Kidney (tissue), 14 donors: Measurements from ENCODE around the gene KPNB1. TPM values are rescaled to one million over a fixed set of nuclear protein-coding genes. Genes with fewer than 3 reads are reported as not detected.

Experiments
- DNase-seq, 5 donors: peaks; one replicate each; pipeline ENCODE4 v3.0.0-alpha.2; 2013 to 2020
- FAIRE-seq: peaks from 2 replicates; lab custom pipeline; 2012; peaks lifted over from hg19 to GRCh38; lab: Jason Lieb, UNC
- H3K27ac ChIP-seq, 2 donors: one replicate each; pipeline ENCODE4 v1.7.0; 2013; ENCODE audit warnings: low read depth in 2 of 2, low read length in 2 of 2, inconsistent platforms in 1 of 2
- H3K27me3 ChIP-seq: one replicate; pipeline ENCODE4 v1.7.1; 2013; ENCODE audit warnings: low read length, inconsistent platforms; ENCODE audit not compliant: control insufficient read depth, insufficient read depth
- H3K36me3 ChIP-seq, 3 donors: one replicate each; pipeline versions ENCODE4 v1.7.0 to v1.7.1; 2013; ENCODE audit warnings: low read length in 3 of 3, control low read depth in 1 of 3, inconsistent platforms in 1 of 3; ENCODE audit not compliant: insufficient read depth in 3 of 3, control insufficient read depth in 2 of 3
- H3K4me1 ChIP-seq, 3 donors: one replicate each; pipeline versions ENCODE4 v1.7.0 to v1.7.1; 2013; ENCODE audit warnings: low read length in 3 of 3, inconsistent platforms in 1 of 3, low read depth in 1 of 3; ENCODE audit not compliant: control insufficient read depth in 2 of 3, insufficient read depth in 2 of 3
- H3K4me3 ChIP-seq, 3 donors: one replicate each; pipeline versions ENCODE4 v1.7.0 to v1.8.1; 2013; ENCODE audit warnings: low read length in 3 of 3, control low read depth in 1 of 3, inconsistent platforms in 1 of 3
- H3K9ac ChIP-seq, 3 donors: one replicate each; pipeline versions ENCODE4 v1.7.0 to v1.7.1; 2013; ENCODE audit warnings: low read length in 3 of 3, control low read depth in 1 of 3, inconsistent platforms in 1 of 3
- H3K9me3 ChIP-seq, 3 donors: one replicate each; pipeline versions ENCODE4 v1.7.0 to v1.7.1; 2013; ENCODE audit warnings: low read length in 3 of 3, control low read depth in 1 of 3, inconsistent platforms in 1 of 3; ENCODE audit not compliant: control insufficient read depth in 2 of 3, insufficient read depth in 1 of 3
- intact Hi-C: fragments of 100-400 bp; cut with DNase I; formaldehyde crosslinking; loops from one replicate; pipeline ENCODE4 v1.11.1; 2022
- polyA plus RNA-seq: library from polyadenylated mRNA; stranded (reverse); fragments of 350-450 nt; fragmentation: Illumina TruSeq; extraction: RNeasy Lipid Tissue Mini Kit (QIAGEN cat#74804); gene quantifications from one replicate; pipeline ENCODE4 v1.2.3, GENCODE V29; 2014; ENCODE audit warnings: low read depth, low replicate concordance; ENCODE audit not compliant: insufficient read depth
- total RNA-seq: library from RNA; stranded (reverse); fragmentation: NEBNext Ultra II Directional; extraction: Animal tissue kit (Norgen Biotek cat#: 25700); gene quantifications from one replicate; pipeline ENCODE4 v1.2.1, GENCODE V29; 2021
- TF ChIP-seq, protein P1 (sequence below): IDR thresholded peaks from 3 replicates; pipeline ENCODE4 v1.5.1; 2012; ENCODE audit warnings: mild to moderate bottlenecking, moderate library complexity, borderline replicate concordance; ENCODE audit not compliant: insufficient read depth; ENCODE audit errors: extremely low read depth
- donor health status: control.
- donor health status: control.
- donor health status: control.
- donor health status: control.
- donor health status: control.
- donor health status: DM: yes; HTN: yes; CAD: no.
- donor health status: Normal renal cell carcinoma (clear cell type).

Gene KPNB1
- total and polyA plus RNA-seq, 2 donors from 2014 or later = 49.1 to 220 TPM

DNA sequence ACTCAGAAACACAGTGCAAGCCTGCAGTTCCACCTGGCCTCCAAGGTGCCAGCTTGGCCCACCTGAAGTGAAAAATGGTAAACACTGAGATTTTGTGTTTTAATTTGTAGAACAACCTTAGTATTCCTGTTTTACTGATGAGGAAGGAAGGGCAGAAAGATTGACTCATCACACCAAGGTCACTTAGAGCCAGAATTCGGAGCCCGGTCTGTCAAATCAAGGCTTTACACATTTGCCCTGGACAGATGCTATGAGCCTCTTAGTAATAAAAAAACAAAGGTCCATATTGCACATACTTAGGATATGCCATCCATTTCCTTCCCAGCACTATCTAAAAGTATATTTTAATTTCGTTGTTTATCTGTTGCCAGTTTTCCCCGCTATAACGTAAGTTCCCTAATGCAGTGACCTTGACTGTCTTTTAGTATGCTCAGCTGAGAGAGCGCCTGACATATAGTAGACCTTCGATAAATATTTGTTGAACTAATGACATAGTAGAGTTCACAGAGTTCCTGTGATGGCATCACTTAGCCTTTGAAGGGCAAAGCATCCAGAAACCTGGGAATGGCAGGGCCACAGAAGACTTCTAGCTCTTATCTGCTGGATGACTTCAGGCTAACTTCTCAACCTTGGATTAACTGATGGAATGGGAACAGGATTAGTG lies 37.1 kb downstream of the KPNB1 start:
- Histone ChIP-seq H3K4me1 (peaks cover 0 to 29% (median 11%) of the 10 kb centered on the region in 3 donors), H3K27ac (peak overlapping the region in 1 of 2 donors; percentile 66), H3K9me3 (no peaks in the 10 kb centered on the region), H3K36me3 (peaks cover 0 to 10% (median 8%) of the 10 kb centered on the region in 3 donors), H3K4me3 (no peak overlapping the region), H3K27me3 (no peaks in the 10 kb centered on the region), H3K9ac (no peak overlapping the region)
- intact Hi-C loops = no loop called here
- TF ChIP-seq, protein P1, sequence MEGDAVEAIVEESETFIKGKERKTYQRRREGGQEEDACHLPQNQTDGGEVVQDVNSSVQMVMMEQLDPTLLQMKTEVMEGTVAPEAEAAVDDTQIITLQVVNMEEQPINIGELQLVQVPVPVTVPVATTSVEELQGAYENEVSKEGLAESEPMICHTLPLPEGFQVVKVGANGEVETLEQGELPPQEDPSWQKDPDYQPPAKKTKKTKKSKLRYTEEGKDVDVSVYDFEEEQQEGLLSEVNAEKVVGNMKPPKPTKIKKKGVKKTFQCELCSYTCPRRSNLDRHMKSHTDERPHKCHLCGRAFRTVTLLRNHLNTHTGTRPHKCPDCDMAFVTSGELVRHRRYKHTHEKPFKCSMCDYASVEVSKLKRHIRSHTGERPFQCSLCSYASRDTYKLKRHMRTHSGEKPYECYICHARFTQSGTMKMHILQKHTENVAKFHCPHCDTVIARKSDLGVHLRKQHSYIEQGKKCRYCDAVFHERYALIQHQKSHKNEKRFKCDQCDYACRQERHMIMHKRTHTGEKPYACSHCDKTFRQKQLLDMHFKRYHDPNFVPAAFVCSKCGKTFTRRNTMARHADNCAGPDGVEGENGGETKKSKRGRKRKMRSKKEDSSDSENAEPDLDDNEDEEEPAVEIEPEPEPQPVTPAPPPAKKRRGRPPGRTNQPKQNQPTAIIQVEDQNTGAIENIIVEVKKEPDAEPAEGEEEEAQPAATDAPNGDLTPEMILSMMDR = no peak
- FAIRE-seq (no peak), DNase-seq (no peak)

DNA sequence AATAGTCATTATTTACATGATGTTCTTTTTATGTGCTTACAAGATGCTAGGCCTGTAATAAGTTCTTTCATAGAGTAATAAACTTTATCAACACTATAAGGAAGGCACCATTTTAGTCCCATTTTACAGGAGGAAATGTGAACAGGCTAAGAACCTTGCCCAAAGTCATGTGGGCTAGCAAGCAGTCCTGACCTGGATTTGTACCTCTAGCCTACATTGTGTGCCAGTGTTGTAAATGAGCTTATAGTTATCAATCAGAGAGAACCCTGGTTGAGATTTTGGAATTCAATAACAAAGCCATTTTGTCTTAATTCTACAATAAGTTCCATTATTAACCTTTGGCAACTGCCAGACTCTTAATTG lies 37.6 kb downstream of the KPNB1 start:
- Histone ChIP-seq H3K4me3 (no peak overlapping the region), H3K9me3 (no peaks in the 10 kb centered on the region), H3K4me1 (peaks cover 0 to 34% (median 13%) of the 10 kb centered on the region in 3 donors), H3K36me3 (peaks cover 0 to 4% (median 3%) of the 10 kb centered on the region in 3 donors), H3K27me3 (no peaks in the 10 kb centered on the region), H3K9ac (no peak overlapping the region), H3K27ac (peak overlapping the region in 1 of 2 donors; percentile 66)
- TF ChIP-seq, protein P1 = no peak
- DNase-seq (no peak), FAIRE-seq (no peak)
- intact Hi-C loops = no loop called here

DNA sequence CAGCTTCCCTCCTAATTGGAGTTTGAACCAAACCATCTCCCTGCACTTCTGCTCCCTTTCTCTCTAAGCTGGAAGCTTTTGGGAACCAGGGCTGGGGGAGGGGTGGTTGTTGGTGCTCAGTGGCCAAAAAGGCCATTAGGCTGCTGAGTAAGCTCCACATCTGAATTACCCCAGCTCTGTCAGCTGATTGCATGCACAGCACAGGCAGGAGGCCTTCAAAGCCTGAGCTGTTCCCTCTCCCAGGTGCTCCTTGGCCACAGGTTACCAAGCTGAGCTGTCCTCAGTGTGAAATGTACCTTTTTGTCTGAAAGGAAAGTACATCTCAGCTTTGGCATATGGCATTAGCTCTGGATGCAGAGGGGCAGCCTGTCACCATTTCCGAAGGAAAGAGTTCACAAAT lies 38.0 kb downstream of the KPNB1 start:
- no peaks in the 10 kb centered on the region for H3K27me3 ChIP-seq
- DNase-seq = no peak
- H3K9ac ChIP-seq = no peak overlapping the region
- TF ChIP-seq, protein P1 = no peak
- H3K36me3 ChIP-seq = peaks cover 0 to under 1% (median under 1%) of the 10 kb centered on the region in 3 donors
- peak overlapping the region; percentile 10 to 66 for H3K27ac ChIP-seq
- no peak for FAIRE-seq
- intact Hi-C loops = no loop called here
- H3K4me3 ChIP-seq = no peak overlapping the region
- peaks cover 0 to 38% (median 18%) of the 10 kb centered on the region in 3 donors for H3K4me1 ChIP-seq
- no peaks in the 10 kb centered on the region for H3K9me3 ChIP-seq

DNA sequence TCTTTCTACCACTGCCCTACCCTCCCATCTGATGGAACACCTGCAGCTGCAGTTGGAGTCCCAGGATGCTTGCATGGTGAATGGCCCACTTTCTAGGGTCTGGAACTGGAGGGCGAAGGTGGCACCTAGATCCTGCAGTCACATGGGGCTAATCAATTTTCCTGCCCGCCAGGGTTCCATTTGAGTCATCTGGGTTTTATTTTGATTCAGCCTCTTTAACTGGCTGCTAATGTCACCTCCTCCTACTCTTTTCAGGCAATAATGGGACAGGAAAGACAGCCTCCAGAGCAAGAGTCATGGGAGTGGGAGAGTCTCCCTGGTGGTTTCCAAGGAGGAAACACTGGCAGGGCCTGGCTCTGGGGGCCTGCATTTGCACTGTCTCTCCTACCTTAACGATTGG lies 40.4 kb downstream of the KPNB1 start:
- Histone ChIP-seq H3K4me3 (no peak overlapping the region), H3K27ac (no peak overlapping the region), H3K9ac (no peak overlapping the region), H3K27me3 (no peaks in the 10 kb centered on the region), H3K4me1 (peaks cover 6 to 44% (median 26%) of the 10 kb centered on the region in 3 donors), H3K36me3 (no peaks in the 10 kb centered on the region), H3K9me3 (no peaks in the 10 kb centered on the region)
- DNase-seq (no peak), FAIRE-seq (no peak)
- intact Hi-C loops = no loop called here
- TF ChIP-seq, protein P1 = no peak
